GM12878 (cell line): Measurements from ENCODE around the gene PAK6. TPM values are rescaled to one million over a fixed set of nuclear protein-coding genes. Genes with fewer than 3 reads are reported as not detected.

Experiments
- ATAC-seq: fragments of 200-7000 bp; cut with Tn5 transposase; 3 replicates; pipeline ENCODE4 v1.9.1; 2020; ENCODE audit warnings: mild to moderate bottlenecking, moderate library complexity
- BruUV-seq: library from RNA; stranded (reverse); fragments of 400-500 nt; replicated peaks from 2 replicates; lab custom pipeline; 2021; lab: Mats Ljungman, UMichigan
- CTCF ChIA-PET: fragments of 300-600 bp; sonication (Branson Sonifier 250); formaldehyde crosslinking; extraction: SDS; loops from one replicate; lab custom pipeline; 2021; ENCODE audit warnings: inconsistent platforms; lab: Yijun Ruan, JAX
- POLR2A ChIA-PET: fragments of 350-600 bp; formaldehyde crosslinking; extraction: SDS; loops from one replicate; lab custom pipeline; 2021; ENCODE audit warnings: inconsistent platforms; lab: Charles Lee
- RAD21 ChIA-PET: fragments of 300-600 bp; sonication (Branson Sonifier 250); formaldehyde crosslinking; loops from one replicate; lab custom pipeline; 2023; ENCODE audit warnings: antibody characterized with exemption; ENCODE audit not compliant: unreplicated experiment; lab: Charles Lee
- SMC1A ChIA-PET: fragments of 300-600 bp; sonication (Branson Sonifier 250); formaldehyde crosslinking; loops from one replicate; lab custom pipeline; 2023; ENCODE audit not compliant: unreplicated experiment, uncharacterized antibody; lab: Charles Lee
- DNase-seq: peaks from one replicate; pipeline ENCODE4 v3.0.0-alpha.2; 2011; ENCODE audit warnings: low read depth, low spot score
- FAIRE-seq: peaks from 3 replicates; lab custom pipeline; 2011; peaks lifted over from hg19 to GRCh38; lab: Jason Lieb, UNC
- H2AFZ ChIP-seq: 2 replicates; pipeline ENCODE4 v1.6.0; 2011; ENCODE audit warnings: low read depth, low read length, control low read depth; ENCODE audit not compliant: control insufficient read depth
- H3K27ac ChIP-seq: 2 replicates; pipeline ENCODE4 v1.5.1; 2011; ENCODE audit warnings: control low read depth; ENCODE audit not compliant: control insufficient read depth, insufficient read depth
- H3K27me3 ChIP-seq, 2 experiments: replicated peaks in 1 of 2; 2 replicates each; pipeline versions ENCODE4 v1.6.0 to v1.6.1; 2011; ENCODE audit warnings: low read length in 1 of 2; ENCODE audit not compliant: control insufficient read depth in 2 of 2, insufficient read depth in 2 of 2
- H3K36me3 ChIP-seq, 2 experiments: 2 replicates each; pipeline ENCODE4 v1.5.1; 2011; ENCODE audit warnings: low read length in 1 of 2; ENCODE audit not compliant: control insufficient read depth in 2 of 2, insufficient read depth in 2 of 2
- H3K4me1 ChIP-seq: 2 replicates; pipeline ENCODE4 v1.6.1; 2011; ENCODE audit warnings: mild to moderate bottlenecking, low read length, moderate library complexity, mixed read lengths; ENCODE audit not compliant: control insufficient read depth, insufficient read depth
- H3K4me2 ChIP-seq: 2 replicates; pipeline ENCODE4 v1.6.0; 2011; ENCODE audit warnings: control low read depth; ENCODE audit not compliant: control insufficient read depth, insufficient read depth
- H3K4me3 ChIP-seq: fragments of 200-600 bp; sonication (generic); 2 replicates; pipeline ENCODE4 v1.5.1; 2016
- H3K79me2 ChIP-seq: 2 replicates; pipeline ENCODE4 v1.6.0; 2011; ENCODE audit warnings: low read length; ENCODE audit not compliant: control insufficient read depth, insufficient read depth
- H3K9ac ChIP-seq: 2 replicates; pipeline ENCODE4 v1.8.0; 2011; ENCODE audit warnings: low read length, control low read depth, mixed read lengths; ENCODE audit not compliant: control insufficient read depth, insufficient read depth
- H3K9me3 ChIP-seq: replicated peaks from 3 replicates; pipeline ENCODE4 v1.5.1; 2011; ENCODE audit warnings: mild to moderate bottlenecking, low read length; ENCODE audit not compliant: control insufficient read depth, insufficient read depth
- H4K20me1 ChIP-seq: 2 replicates; pipeline ENCODE4 v1.6.0; 2011; ENCODE audit not compliant: control insufficient read depth, insufficient read depth
- BMI1 ChIP-seq: fragments of 450-650 bp; IDR thresholded peaks from 2 replicates; pipeline ENCODE4 v1.6.1; 2016; ENCODE audit warnings: mild to moderate bottlenecking, moderate library complexity, borderline replicate concordance
- ESRRA ChIP-seq: IDR thresholded peaks from 2 replicates; pipeline ENCODE4 v1.6.1; 2012; ENCODE audit warnings: mild to moderate bottlenecking, low read length, improper control_type of control experiment
- HDAC6 ChIP-seq: fragments of 200-600 bp; sonication (generic); IDR thresholded peaks from one replicate; pipeline ENCODE4 v1.8.0; 2017; ENCODE audit warnings: antibody characterized with exemption; ENCODE audit not compliant: unreplicated experiment
- IKZF2 ChIP-seq, 2 experiments: fragments of 450-650 bp; IDR thresholded peaks; 2 replicates each; pipeline ENCODE4 v1.6.1; 2017; ENCODE audit warnings: mild to moderate bottlenecking in 2 of 2, moderate library complexity in 2 of 2
- IRF5 ChIP-seq: fragments of 450-650 bp; IDR thresholded peaks from 2 replicates; pipeline ENCODE4 v1.6.1; 2017; ENCODE audit warnings: borderline replicate concordance
- MXI1 ChIP-seq: fragments of 150-350 bp; IDR thresholded peaks from 2 replicates; pipeline ENCODE4 v1.6.1; 2011; ENCODE audit warnings: low read depth, mild to moderate bottlenecking, inconsistent platforms, low read length, improper control_type of control experiment
- RBBP5 ChIP-seq: fragments of 200-600 bp; sonication (generic); conservative IDR thresholded peaks from 2 replicates; pipeline ENCODE4 v1.6.1; 2016
- RELA ChIP-seq: fragments of 450-650 bp; IDR thresholded peaks from 2 replicates; pipeline ENCODE4 v1.8.0; 2014; ENCODE audit warnings: borderline replicate concordance; ENCODE audit not compliant: partially characterized antibody
- SMARCA5 ChIP-seq: fragments of 450-650 bp; IDR thresholded peaks from 2 replicates; pipeline ENCODE4 v1.6.1; 2017; ENCODE audit warnings: mild to moderate bottlenecking
- STAT3 ChIP-seq: IDR thresholded peaks from 2 replicates; pipeline ENCODE4 v1.6.1; 2011; ENCODE audit warnings: low read depth, low read length, improper control_type of control experiment
- TARDBP ChIP-seq: IDR thresholded peaks from 2 replicates; pipeline ENCODE4 v1.6.1; 2016; ENCODE audit warnings: borderline replicate concordance
- ZNF217 ChIP-seq: fragments of 450-650 bp; IDR thresholded peaks from 2 replicates; pipeline ENCODE4 v1.6.1; 2017; ENCODE audit warnings: antibody characterized with exemption, mild to moderate bottlenecking
- ZSCAN29 ChIP-seq: fragments of 450-650 bp; IDR thresholded peaks from 2 replicates; pipeline ENCODE4 v1.6.1; 2017; ENCODE audit warnings: mild to moderate bottlenecking, moderate library complexity
- WGBS: methylation state at CpG from one replicate; pipeline ENCODE4 v1.1.6; 2016; ENCODE audit warnings: low lambda C conversion rate; ENCODE audit not compliant: insufficient replicate concordance, insufficient coverage; ENCODE audit errors: missing lambda C conversion rate; 5-methylcytosine and 5-hydroxymethylcytosine counted together
- in situ Hi-C: fragments of 300-500 bp; cut with MboI; formaldehyde crosslinking; loops from 9 replicates; pipeline ENCODE4 v1.14.3; 2018; ENCODE audit warnings: mixed read lengths
- intact Hi-C: fragments of 100-400 bp; cut with micrococcal nuclease; formaldehyde crosslinking; loops from one replicate; pipeline ENCODE4 v1.14.2; 2022; ENCODE audit not compliant: unreplicated experiment
- polyA plus RNA-seq, 11 experiments: library from polyadenylated mRNA; depleted of rRNA in 4 of 11; unstranded in 6 of 11; stranded (reverse) in 5 of 11; fragments of >200 nt; fragmentation: Nextera tagmentation in 4 of 11; fragmentation: Illumina TruSeq in 1 of 11; extraction: Ambion mirVana in 4 of 11; extraction: Trizol in 1 of 11; gene quantifications; 1 replicate in 1 of 11; 2 replicates in 10 of 11; pipeline versions ENCODE4 v1.2.1 to v1.2.3, GENCODE V29; 2011 to 2016; ENCODE audit warnings: inconsistent platforms in 2 of 11, missing spikeins in 2 of 11, low read depth in 1 of 11
- total RNA-seq, 4 experiments: library from RNA; depleted of rRNA in 3 of 4; stranded (reverse); fragments of >200 nt in 3 of 4; fragmentation: Illumina TruSeq in 1 of 4; extraction: Trizol in 1 of 4; gene quantifications; 2 replicates each; pipeline versions ENCODE4 v1.2.1 to v1.2.3, GENCODE V29; 2013 to 2021
- TF ChIP-seq, protein P1 (sequence below): IDR thresholded peaks from 2 replicates; pipeline ENCODE4 v1.6.1; 2012; ENCODE audit warnings: low read depth, low read length, improper control_type of control experiment
- TF ChIP-seq, protein P2 (sequence below): fragments of 450-650 bp; formaldehyde crosslinking; IDR thresholded peaks from 2 replicates; pipeline ENCODE4 v1.4.0; 2020; ENCODE audit warnings: mild to moderate bottlenecking, moderate library complexity
- TF ChIP-seq, protein P3 (sequence below): IDR thresholded peaks from 2 replicates; pipeline ENCODE4 v1.6.1; 2011; ENCODE audit warnings: borderline replicate concordance, low read depth, mild to moderate bottlenecking, moderate library complexity, low read length; ENCODE audit not compliant: insufficient read depth, poor library complexity, severe bottlenecking

The PAK6 gene
- total and polyA plus RNA-seq, 10 of the 15 experiments (the other 5 are each of a cell fraction or from before 2014, with no cell fraction given): 0.07 to 0.92 (median 0.31) TPM; not detected in 2

DNA sequence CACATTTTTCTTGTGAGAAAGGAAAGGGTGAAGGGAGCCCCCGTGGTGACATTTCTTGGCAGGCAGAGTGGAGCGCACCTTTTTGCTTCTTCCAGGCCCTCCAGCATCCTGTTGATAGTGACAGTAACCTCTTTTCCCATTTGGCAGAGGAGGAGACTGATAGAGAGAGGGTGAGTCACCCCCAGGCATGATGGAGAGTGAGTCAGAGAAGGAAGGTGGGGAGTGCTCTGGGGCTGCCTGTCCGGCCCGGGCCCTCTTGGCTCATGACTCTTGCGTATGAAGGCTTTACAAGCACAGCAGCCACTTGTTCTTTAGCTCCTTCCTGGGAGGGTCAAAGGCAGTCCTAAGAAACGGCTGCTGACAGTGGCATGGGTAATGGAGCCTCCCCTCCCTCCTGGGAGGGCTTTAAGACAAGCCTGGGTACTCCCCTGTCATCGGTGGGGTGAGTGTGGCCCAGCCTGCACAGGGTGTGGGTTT lies 28.0 kb downstream of the PAK6 start (continued):
- TF ChIP-seq, protein P1, sequence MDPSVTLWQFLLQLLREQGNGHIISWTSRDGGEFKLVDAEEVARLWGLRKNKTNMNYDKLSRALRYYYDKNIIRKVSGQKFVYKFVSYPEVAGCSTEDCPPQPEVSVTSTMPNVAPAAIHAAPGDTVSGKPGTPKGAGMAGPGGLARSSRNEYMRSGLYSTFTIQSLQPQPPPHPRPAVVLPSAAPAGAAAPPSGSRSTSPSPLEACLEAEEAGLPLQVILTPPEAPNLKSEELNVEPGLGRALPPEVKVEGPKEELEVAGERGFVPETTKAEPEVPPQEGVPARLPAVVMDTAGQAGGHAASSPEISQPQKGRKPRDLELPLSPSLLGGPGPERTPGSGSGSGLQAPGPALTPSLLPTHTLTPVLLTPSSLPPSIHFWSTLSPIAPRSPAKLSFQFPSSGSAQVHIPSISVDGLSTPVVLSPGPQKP: no peak
- TF ChIP-seq ZNF217 (no peak), RBBP5 (no peak), RELA (no peak), SMARCA5 (no peak), IRF5 (no peak), STAT3 (no peak)

DNA sequence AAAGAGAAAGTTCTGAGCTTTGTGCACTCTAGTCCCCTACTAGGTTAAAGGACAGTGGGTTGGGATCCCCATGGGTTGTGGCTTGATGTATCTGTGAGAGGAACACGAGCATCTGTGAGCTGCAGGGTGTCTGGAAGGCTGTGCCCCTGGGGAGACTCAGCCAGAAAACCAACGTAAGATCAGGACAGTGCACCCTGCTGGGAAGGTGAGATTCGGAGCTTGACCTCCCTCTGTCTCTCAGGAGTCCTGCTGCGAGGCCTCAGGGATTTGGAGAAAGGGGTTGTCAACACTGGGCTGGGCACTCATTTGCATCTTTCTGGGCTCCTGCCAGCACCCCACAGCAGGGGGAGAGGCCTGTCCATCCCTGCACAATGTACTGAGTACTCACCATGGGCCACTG lies 28.8 kb downstream of the PAK6 start:
- intact Hi-C loops (no loop called here), in situ Hi-C loops (no loop called here)
- Histone ChIP-seq H3K4me1 (no peaks in the 10 kb centered on the region), H3K27ac (no peak overlapping the region), H3K4me3 (no peak overlapping the region), H3K9me3 (no peaks in the 10 kb centered on the region), H2AFZ (no peak overlapping the region), H3K27me3 (no peaks in the 10 kb centered on the region), H4K20me1 (no peaks in the 10 kb centered on the region), H3K4me2 (no peak overlapping the region), H3K36me3 (no peaks in the 10 kb centered on the region), H3K9ac (no peak overlapping the region), H3K79me2 (no peaks in the 10 kb centered on the region)
- POLR2A ChIA-PET: interaction anchor here (1.1 kb wide), 1 partner anchor 12 kb away, joined by 3 read pairs; no protein-coding TSS in a partner anchor
- no TSS peak for BruUV-seq
- no peak for FAIRE-seq
- ATAC-seq: no peak
- SMC1A ChIA-PET: no interaction called here
- RAD21 ChIA-PET: no interaction called here
- CTCF ChIA-PET: interaction anchor here (1.2 to 2.9 kb wide), 3 partner anchors 13 to 50 kb away, joined by 3 to 14 read pairs (median 4); no protein-coding TSS in a partner anchor
- DNase-seq: no peak
- 18% methylated on average over 4 of the region's 4 CpGs for WGBS
- no peak for TF ChIP-seq IKZF2 (IDR thresholded peaks at IDR 0.05)
- TF ChIP-seq TARDBP: no peak
- TF ChIP-seq MXI1: no peak
- no peak for TF ChIP-seq BMI1
- no peak for TF ChIP-seq HDAC6
- TF ChIP-seq, protein P2, sequence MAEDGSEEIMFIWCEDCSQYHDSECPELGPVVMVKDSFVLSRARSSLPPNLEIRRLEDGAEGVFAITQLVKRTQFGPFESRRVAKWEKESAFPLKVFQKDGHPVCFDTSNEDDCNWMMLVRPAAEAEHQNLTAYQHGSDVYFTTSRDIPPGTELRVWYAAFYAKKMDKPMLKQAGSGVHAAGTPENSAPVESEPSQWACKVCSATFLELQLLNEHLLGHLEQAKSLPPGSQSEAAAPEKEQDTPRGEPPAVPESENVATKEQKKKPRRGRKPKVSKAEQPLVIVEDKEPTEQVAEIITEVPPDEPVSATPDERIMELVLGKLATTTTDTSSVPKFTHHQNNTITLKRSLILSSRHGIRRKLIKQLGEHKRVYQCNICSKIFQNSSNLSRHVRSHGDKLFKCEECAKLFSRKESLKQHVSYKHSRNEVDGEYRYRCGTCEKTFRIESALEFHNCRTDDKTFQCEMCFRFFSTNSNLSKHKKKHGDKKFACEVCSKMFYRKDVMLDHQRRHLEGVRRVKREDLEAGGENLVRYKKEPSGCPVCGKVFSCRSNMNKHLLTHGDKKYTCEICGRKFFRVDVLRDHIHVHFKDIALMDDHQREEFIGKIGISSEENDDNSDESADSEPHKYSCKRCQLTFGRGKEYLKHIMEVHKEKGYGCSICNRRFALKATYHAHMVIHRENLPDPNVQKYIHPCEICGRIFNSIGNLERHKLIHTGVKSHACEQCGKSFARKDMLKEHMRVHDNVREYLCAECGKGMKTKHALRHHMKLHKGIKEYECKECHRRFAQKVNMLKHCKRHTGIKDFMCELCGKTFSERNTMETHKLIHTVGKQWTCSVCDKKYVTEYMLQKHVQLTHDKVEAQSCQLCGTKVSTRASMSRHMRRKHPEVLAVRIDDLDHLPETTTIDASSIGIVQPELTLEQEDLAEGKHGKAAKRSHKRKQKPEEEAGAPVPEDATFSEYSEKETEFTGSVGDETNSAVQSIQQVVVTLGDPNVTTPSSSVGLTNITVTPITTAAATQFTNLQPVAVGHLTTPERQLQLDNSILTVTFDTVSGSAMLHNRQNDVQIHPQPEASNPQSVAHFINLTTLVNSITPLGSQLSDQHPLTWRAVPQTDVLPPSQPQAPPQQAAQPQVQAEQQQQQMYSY (CRISPR knock-in tag): no peak
- TF ChIP-seq ESRRA: no peak
- no peak for TF ChIP-seq ZSCAN29
- TF ChIP-seq, protein P3, sequence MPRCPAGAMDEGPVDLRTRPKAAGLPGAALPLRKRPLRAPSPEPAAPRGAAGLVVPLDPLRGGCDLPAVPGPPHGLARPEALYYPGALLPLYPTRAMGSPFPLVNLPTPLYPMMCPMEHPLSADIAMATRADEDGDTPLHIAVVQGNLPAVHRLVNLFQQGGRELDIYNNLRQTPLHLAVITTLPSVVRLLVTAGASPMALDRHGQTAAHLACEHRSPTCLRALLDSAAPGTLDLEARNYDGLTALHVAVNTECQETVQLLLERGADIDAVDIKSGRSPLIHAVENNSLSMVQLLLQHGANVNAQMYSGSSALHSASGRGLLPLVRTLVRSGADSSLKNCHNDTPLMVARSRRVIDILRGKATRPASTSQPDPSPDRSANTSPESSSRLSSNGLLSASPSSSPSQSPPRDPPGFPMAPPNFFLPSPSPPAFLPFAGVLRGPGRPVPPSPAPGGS: no peak
